CD14-positive monocyte (primary cell): Measurements from ENCODE around the gene DNAJB13. TPM values are rescaled to one million over a fixed set of nuclear protein-coding genes. Genes with fewer than 3 reads are reported as not detected.
A peak's percentile ranks its signal among the peaks of the same experiment; 100 is the strongest.

ENCODE experiments used
- DNase-seq, 3 donors: peaks; one replicate each; pipeline ENCODE4 v3.0.0-alpha.2; 2011 to 2022
- H2AFZ ChIP-seq: 2 replicates; pipeline ENCODE4 v1.6.0; 2012; ENCODE audit warnings: mild to moderate bottlenecking, low read depth, low read length, inconsistent platforms; ENCODE audit not compliant: insufficient read depth, poor library complexity, severe bottlenecking
- H3K27ac ChIP-seq, 2 donors: 1 replicate in 1 of 2; 2 replicates in 1 of 2; pipeline ENCODE4 v1.5.1; 2012 to 2013; ENCODE audit warnings: low read length in 2 of 2, control low read depth in 1 of 2, inconsistent platforms in 1 of 2, low read depth in 1 of 2, mild to moderate bottlenecking in 1 of 2
- H3K27me3 ChIP-seq, 2 donors: one replicate each; pipeline versions ENCODE4 v1.6.0 to v1.6.1; 2011 to 2013; ENCODE audit warnings: low read length in 2 of 2; ENCODE audit not compliant: control insufficient read depth in 2 of 2, insufficient read depth in 2 of 2
- H3K36me3 ChIP-seq, 2 donors: replicated peaks in 1 of 2; 1 replicate in 1 of 2; 2 replicates in 1 of 2; pipeline versions ENCODE4 v1.5.1 to v1.6.1; 2012 to 2013; ENCODE audit warnings: low read length in 2 of 2, control low read depth in 1 of 2, inconsistent platforms in 1 of 2, mild to moderate bottlenecking in 1 of 2; ENCODE audit not compliant: insufficient read depth in 2 of 2, control insufficient read depth in 1 of 2
- H3K4me1 ChIP-seq, 2 donors: 1 replicate in 1 of 2; 2 replicates in 1 of 2; pipeline versions ENCODE4 v1.5.1 to v1.6.1; 2012 to 2013; ENCODE audit warnings: low read length in 2 of 2, control low read depth in 1 of 2, inconsistent platforms in 1 of 2, mild to moderate bottlenecking in 1 of 2, moderate library complexity in 1 of 2; ENCODE audit not compliant: insufficient read depth in 2 of 2, control insufficient read depth in 1 of 2
- H3K4me2 ChIP-seq: replicated peaks from 2 replicates; pipeline ENCODE3; 2012; ENCODE audit warnings: low read length, moderate library complexity, mild to moderate bottlenecking; ENCODE audit not compliant: poor library complexity, severe bottlenecking; ENCODE audit errors: extremely low read depth
- H3K4me3 ChIP-seq, 3 experiments: fragments of 200-600 bp in 1 of 3; sonication (generic) in 1 of 3; replicated peaks in 1 of 3; 1 replicate in 2 of 3; 2 replicates in 1 of 3; pipeline ENCODE4 v1.5.1; 2011 to 2013; ENCODE audit warnings: low read length in 3 of 3, mild to moderate bottlenecking in 3 of 3, control low read depth in 2 of 3, low read depth in 2 of 3, inconsistent platforms in 1 of 3, moderate library complexity in 1 of 3
- H3K79me2 ChIP-seq: 2 replicates; pipeline ENCODE4 v1.6.0; 2012; ENCODE audit warnings: mild to moderate bottlenecking, control low read depth, inconsistent platforms, low read length, moderate library complexity; ENCODE audit not compliant: insufficient read depth
- H3K9ac ChIP-seq: 2 replicates; pipeline ENCODE4 v1.6.0; 2017; ENCODE audit warnings: low read length, mild to moderate bottlenecking; ENCODE audit not compliant: insufficient read depth, poor library complexity, severe bottlenecking
- H3K9me3 ChIP-seq, 2 donors: replicated peaks in 1 of 2; 1 replicate in 1 of 2; 2 replicates in 1 of 2; pipeline versions ENCODE4 v1.5.1 to v1.6.1; 2012 to 2013; ENCODE audit warnings: low read length in 2 of 2, control low read depth in 1 of 2; ENCODE audit not compliant: control insufficient read depth in 1 of 2, insufficient read depth in 1 of 2
- H4K20me1 ChIP-seq: 2 replicates; pipeline ENCODE4 v1.6.0; 2012; ENCODE audit warnings: mild to moderate bottlenecking, low read length, control low read depth, moderate library complexity; ENCODE audit not compliant: insufficient read depth
- H3K27ac Mint-ChIP-seq, 7 donors: one replicate each; pipeline ENCODE4 v1.8.0; 2020; ENCODE audit warnings: mild to moderate bottlenecking in 7 of 7, mixed read lengths in 7 of 7, moderate library complexity in 6 of 7, inconsistent platforms in 2 of 7
- H3K27me3 Mint-ChIP-seq, 3 donors: one replicate each; pipeline ENCODE4 v1.8.0; 2021 to 2022; ENCODE audit warnings: low read depth in 3 of 3, mild to moderate bottlenecking in 3 of 3, mixed read lengths in 3 of 3, moderate library complexity in 3 of 3, inconsistent platforms in 1 of 3
- H3K36me3 Mint-ChIP-seq, 2 donors: one replicate each; pipeline ENCODE4 v1.8.0; 2020; ENCODE audit warnings: mixed read lengths in 2 of 2, inconsistent platforms in 1 of 2, mild to moderate bottlenecking in 1 of 2
- H3K4me1 Mint-ChIP-seq: one replicate; pipeline ENCODE4 v1.8.0; 2020; ENCODE audit warnings: mild to moderate bottlenecking, mixed read lengths
- H3K4me3 Mint-ChIP-seq, 2 donors: one replicate each; pipeline ENCODE4 v1.8.0; 2020; ENCODE audit warnings: mild to moderate bottlenecking in 2 of 2, mixed read lengths in 2 of 2, moderate library complexity in 1 of 2
- H3K9me3 Mint-ChIP-seq, 7 donors: one replicate each; pipeline ENCODE4 v1.8.0; 2020 to 2022; ENCODE audit warnings: mixed read lengths in 7 of 7, mild to moderate bottlenecking in 6 of 7, moderate library complexity in 6 of 7, inconsistent platforms in 2 of 7
- WGBS: methylation state at CpG from one replicate; pipeline ENCODE4 v1.1.5; 2013; ENCODE audit warnings: missing lambda C conversion rate; ENCODE audit not compliant: insufficient coverage; 5-methylcytosine and 5-hydroxymethylcytosine counted together
- intact Hi-C, 2 donors: fragments of 100-400 bp; cut with micrococcal nuclease; formaldehyde crosslinking; loops; one replicate each; pipeline versions ENCODE4 v1.15.0 to v1.15.1; 2023
- polyA plus RNA-seq, 3 donors: library from polyadenylated mRNA; depleted of rRNA in 1 of 3; unstranded in 2 of 3; stranded (reverse) in 1 of 3; fragments of 300-500 nt in 2 of 3; fragments of >200 nt in 1 of 3; fragmentation: Illumina TruSeq in 2 of 3; gene quantifications; 1 replicate in 2 of 3; 2 replicates in 1 of 3; pipeline ENCODE4 v1.2.3, GENCODE V29; 2012 to 2021
- TF ChIP-seq, protein P1 (sequence below): fragments of 200-600 bp; IDR thresholded peaks from one replicate; pipeline ENCODE4 v1.8.0; 2022; ENCODE audit warnings: antibody characterized with exemption, mild to moderate bottlenecking

Gene DNAJB13
- polyA plus RNA-seq, 3 donors, result not detected

DNA sequence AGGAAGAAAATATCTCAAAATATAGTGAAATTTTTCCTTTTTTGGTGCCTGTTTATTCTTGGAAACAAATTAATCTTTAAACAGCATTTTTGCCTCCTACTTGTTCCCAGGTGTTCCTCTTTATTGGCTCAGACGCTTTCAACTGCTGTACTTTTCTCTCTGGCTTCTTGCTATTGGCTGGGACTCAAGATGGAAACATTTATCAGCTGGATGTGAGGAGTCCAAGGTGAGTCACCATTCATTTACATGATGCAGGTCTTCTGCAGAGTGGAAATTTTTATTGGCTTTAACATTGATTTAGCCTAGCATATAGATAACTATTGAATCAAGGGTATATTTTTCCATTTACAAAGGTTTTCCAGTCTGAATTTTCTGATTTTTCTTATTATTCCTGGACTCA lies 34.4 kb upstream of the DNAJB13 start:
- H3K27ac Mint-ChIP-seq, result peak overlapping the region in 1 of 7 donors; percentile 57
- no peak overlapping the region for H3K4me3 ChIP-seq
- H3K79me2 ChIP-seq, result no peaks in the 10 kb centered on the region
- H2AFZ ChIP-seq, result no peak overlapping the region
- H3K4me3 Mint-ChIP-seq, result no peak overlapping the region
- H3K27me3 ChIP-seq, result no peaks in the 10 kb centered on the region
- WGBS, result no CpG with 5 or more reads among the region's 1 CpG
- DNase-seq, result no peak
- peaks cover 58 to 75% of the 10 kb centered on the region in 2 donors for H3K36me3 Mint-ChIP-seq
- peak overlapping the region in 1 of 2 donors; percentile 3 for H3K27ac ChIP-seq
- no peaks in the 10 kb centered on the region for H3K9me3 ChIP-seq
- H3K9ac ChIP-seq, result no peak overlapping the region
- H3K36me3 ChIP-seq, result peaks cover 39 to 63% of the 10 kb centered on the region in 2 donors
- H3K4me2 ChIP-seq, result no peak overlapping the region
- H3K27me3 Mint-ChIP-seq, result peaks cover 0 to 3% (median 3%) of the 10 kb centered on the region in 3 donors
- H3K4me1 ChIP-seq, result peaks cover 20 to 21% of the 10 kb centered on the region in 2 donors
- peaks cover 18% of the 10 kb centered on the region for H3K4me1 Mint-ChIP-seq
- no peaks in the 10 kb centered on the region for H3K9me3 Mint-ChIP-seq
- intact Hi-C loops, result no loop called here
- H4K20me1 ChIP-seq, result no peaks in the 10 kb centered on the region
- TF ChIP-seq, protein P1, sequence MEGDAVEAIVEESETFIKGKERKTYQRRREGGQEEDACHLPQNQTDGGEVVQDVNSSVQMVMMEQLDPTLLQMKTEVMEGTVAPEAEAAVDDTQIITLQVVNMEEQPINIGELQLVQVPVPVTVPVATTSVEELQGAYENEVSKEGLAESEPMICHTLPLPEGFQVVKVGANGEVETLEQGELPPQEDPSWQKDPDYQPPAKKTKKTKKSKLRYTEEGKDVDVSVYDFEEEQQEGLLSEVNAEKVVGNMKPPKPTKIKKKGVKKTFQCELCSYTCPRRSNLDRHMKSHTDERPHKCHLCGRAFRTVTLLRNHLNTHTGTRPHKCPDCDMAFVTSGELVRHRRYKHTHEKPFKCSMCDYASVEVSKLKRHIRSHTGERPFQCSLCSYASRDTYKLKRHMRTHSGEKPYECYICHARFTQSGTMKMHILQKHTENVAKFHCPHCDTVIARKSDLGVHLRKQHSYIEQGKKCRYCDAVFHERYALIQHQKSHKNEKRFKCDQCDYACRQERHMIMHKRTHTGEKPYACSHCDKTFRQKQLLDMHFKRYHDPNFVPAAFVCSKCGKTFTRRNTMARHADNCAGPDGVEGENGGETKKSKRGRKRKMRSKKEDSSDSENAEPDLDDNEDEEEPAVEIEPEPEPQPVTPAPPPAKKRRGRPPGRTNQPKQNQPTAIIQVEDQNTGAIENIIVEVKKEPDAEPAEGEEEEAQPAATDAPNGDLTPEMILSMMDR, result no peak

GRCh38 chr11:73921180-73921579 lies 29.6 kb upstream of the DNAJB13 start:
- WGBS, result 90% methylated on average over 2 of the region's 4 CpGs
- H3K4me1 Mint-ChIP-seq, result peaks cover 15% of the 10 kb centered on the region
- Histone ChIP-seq H3K79me2 (no peaks in the 10 kb centered on the region), H3K9ac (no peak overlapping the region), H3K9me3 (no peaks in the 10 kb centered on the region), H2AFZ (no peak overlapping the region), H3K4me2 (no peak overlapping the region), H3K27me3 (no peaks in the 10 kb centered on the region), H3K36me3 (peaks cover 18 to 51% of the 10 kb centered on the region in 2 donors), H3K4me3 (no peak overlapping the region), H3K27ac (no peak overlapping the region), H3K4me1 (peaks cover 17 to 18% of the 10 kb centered on the region in 2 donors), H4K20me1 (no peaks in the 10 kb centered on the region)
- H3K27me3 Mint-ChIP-seq, result peaks cover 0 to 1% (median 0%) of the 10 kb centered on the region in 3 donors
- no peaks in the 10 kb centered on the region for H3K9me3 Mint-ChIP-seq
- DNase-seq, result no peak
- H3K36me3 Mint-ChIP-seq, result peaks cover 47 to 67% of the 10 kb centered on the region in 2 donors
- H3K27ac Mint-ChIP-seq, result peak overlapping the region in 1 of 7 donors; percentile 35
- intact Hi-C loops, result no loop called here
- TF ChIP-seq, protein P1, result no peak
- no peak overlapping the region for H3K4me3 Mint-ChIP-seq
